ENCODE results near the gene DDX6. TPM values are rescaled to one million over a fixed set of nuclear protein-coding genes. Genes with fewer than 3 reads are reported as not detected.

Gene DDX6
- total and polyA plus RNA-seq, 9 of the 15 experiments (the other 6 are each of a cell fraction or from before 2014, with no cell fraction given), result 10.0 to 102 (median 58.2) TPM

- TF ChIP-seq ZNF512 (tag; IDR thresholded peaks at IDR 0.05) (no peak), SRSF3 (IDR thresholded peaks at IDR 0.05; ENCODE audit: insufficient read depth, low read length) (no peak), HNRNPL (IDR thresholded peaks at IDR 0.05; ENCODE audit: low read depth, low read length) (0 out of 2 replicates have a peak, but pooled peaks have one; percentile 52), NEUROD1 (IDR thresholded peaks at IDR 0.05; ENCODE audit: borderline replicate concordance, low read depth, low read length, partially characterized antibody) (no peak), POLR2G (IDR thresholded peaks at IDR 0.05; ENCODE audit: low read depth, low read length) (peak; percentile 92), TCF7 (IDR thresholded peaks at IDR 0.05; ENCODE audit: borderline replicate concordance) (no peak), ILF3 (IDR thresholded peaks at IDR 0.05; ENCODE audit: borderline replicate concordance) (no peak), NFXL1 (CRISPR knock-in tag; IDR thresholded peaks at IDR 0.05) (no peak), CTBP1 (IDR thresholded peaks at IDR 0.05; ENCODE audit: borderline replicate concordance) (peak; percentile 51), ARID1B (IDR thresholded peaks at IDR 0.05) (0 out of 2 replicates have a peak, but pooled peaks have one; percentile 7), E2F3 (CRISPR knock-in tag; IDR thresholded peaks at IDR 0.05) (no peak), ERF (CRISPR knock-in tag; IDR thresholded peaks at IDR 0.05) (peak; percentile 69; the same call in 1 of the 2 replicates), TRIM24 (IDR thresholded peaks at IDR 0.05) (0 out of 4 replicates have a peak, but pooled peaks of 1 of the 2 experiments have one; percentile 6), ZFP30 (CRISPR knock-in tag; IDR thresholded peaks at IDR 0.05; ENCODE audit: borderline replicate concordance) (no peak), CBX2 (IDR thresholded peaks at IDR 0.05; ENCODE audit: insufficient read depth, low read length, poor library complexity, severe bottlenecking) (no peak), ZNF324 (CRISPR knock-in tag; IDR thresholded peaks at IDR 0.05) (no peak), PML (IDR thresholded peaks at IDR 0.05; ENCODE audit: low read length) (peak; percentile 50; the same call in 1 of the 2 replicates), ZSCAN32 (CRISPR knock-in tag; IDR thresholded peaks at IDR 0.05) (peak; percentile 53; the same call in 1 of the 2 replicates), LEF1 (IDR thresholded peaks at IDR 0.05) (no peak)
- TF ChIP-seq, protein P1, sequence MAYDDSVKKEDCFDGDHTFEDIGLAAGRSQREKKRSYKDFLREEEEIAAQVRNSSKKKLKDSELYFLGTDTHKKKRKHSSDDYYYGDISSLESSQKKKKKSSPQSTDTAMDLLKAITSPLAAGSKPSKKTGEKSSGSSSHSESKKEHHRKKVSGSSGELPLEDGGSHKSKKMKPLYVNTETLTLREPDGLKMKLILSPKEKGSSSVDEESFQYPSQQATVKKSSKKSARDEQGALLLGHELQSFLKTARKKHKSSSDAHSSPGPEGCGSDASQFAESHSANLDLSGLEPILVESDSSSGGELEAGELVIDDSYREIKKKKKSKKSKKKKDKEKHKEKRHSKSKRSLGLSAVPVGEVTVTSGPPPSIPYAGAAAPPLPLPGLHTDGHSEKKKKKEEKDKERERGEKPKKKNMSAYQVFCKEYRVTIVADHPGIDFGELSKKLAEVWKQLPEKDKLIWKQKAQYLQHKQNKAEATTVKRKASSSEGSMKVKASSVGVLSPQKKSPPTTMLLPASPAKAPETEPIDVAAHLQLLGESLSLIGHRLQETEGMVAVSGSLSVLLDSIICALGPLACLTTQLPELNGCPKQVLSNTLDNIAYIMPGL (CRISPR knock-in tag; IDR thresholded peaks at IDR 0.05), result peak; percentile 68; the same call in 1 of the 2 replicates
- TF ChIP-seq, protein P2, sequence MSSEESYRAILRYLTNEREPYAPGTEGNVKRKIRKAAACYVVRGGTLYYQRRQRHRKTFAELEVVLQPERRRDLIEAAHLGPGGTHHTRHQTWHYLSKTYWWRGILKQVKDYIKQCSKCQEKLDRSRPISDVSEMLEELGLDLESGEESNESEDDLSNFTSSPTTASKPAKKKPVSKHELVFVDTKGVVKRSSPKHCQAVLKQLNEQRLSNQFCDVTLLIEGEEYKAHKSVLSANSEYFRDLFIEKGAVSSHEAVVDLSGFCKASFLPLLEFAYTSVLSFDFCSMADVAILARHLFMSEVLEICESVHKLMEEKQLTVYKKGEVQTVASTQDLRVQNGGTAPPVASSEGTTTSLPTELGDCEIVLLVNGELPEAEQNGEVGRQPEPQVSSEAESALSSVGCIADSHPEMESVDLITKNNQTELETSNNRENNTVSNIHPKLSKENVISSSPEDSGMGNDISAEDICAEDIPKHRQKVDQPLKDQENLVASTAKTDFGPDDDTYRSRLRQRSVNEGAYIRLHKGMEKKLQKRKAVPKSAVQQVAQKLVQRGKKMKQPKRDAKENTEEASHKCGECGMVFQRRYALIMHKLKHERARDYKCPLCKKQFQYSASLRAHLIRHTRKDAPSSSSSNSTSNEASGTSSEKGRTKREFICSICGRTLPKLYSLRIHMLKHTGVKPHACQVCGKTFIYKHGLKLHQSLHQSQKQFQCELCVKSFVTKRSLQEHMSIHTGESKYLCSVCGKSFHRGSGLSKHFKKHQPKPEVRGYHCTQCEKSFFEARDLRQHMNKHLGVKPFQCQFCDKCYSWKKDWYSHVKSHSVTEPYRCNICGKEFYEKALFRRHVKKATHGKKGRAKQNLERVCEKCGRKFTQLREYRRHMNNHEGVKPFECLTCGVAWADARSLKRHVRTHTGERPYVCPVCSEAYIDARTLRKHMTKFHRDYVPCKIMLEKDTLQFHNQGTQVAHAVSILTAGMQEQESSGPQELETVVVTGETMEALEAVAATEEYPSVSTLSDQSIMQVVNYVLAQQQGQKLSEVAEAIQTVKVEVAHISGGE (CRISPR knock-in tag; IDR thresholded peaks at IDR 0.05), result peak in 1 of 3 experiments; percentile 46; a peak in 2 of 6 replicates
These were observed at the start of gene DDX6 (continued) for GRCh38 chr11:118791111-118791960.

All from K562 (cell line).